HG03103 (cell line): ENCODE results near the gene RGS18.
"Not testable (repeated sequence)": the region's sequence is repeated elsewhere in the genome, so short reads cannot be mapped to it uniquely, and the experiment has no call there.

Experiments used
- ATAC-seq: cut with Tn5 transposase; IDR thresholded peaks from one replicate; pipeline ENCODE4 v1.9.1; 2021; ENCODE audit warnings: low read depth; ENCODE audit not compliant: unreplicated experiment

The RGS18 gene

DNA sequence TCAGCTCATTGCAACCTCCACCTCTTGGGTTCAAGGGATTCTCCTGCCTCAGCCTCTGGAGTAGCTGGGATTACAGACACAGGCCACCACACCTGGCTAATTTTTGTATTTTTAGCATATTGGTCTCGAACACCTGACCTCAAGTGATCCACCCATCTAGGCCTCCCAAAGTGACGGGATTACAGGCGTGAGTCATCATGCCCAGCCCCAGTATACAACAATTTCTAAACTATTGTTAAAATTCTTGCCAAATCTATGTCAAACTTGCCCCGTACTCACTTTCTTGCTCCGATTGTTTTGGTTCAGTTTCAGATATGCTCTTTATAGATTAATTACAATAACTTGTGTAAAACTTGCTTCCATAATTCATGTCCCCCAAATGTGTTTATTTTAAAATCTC, 4.1 kb downstream of the RGS18 start:
- ATAC-seq = no peak

DNA sequence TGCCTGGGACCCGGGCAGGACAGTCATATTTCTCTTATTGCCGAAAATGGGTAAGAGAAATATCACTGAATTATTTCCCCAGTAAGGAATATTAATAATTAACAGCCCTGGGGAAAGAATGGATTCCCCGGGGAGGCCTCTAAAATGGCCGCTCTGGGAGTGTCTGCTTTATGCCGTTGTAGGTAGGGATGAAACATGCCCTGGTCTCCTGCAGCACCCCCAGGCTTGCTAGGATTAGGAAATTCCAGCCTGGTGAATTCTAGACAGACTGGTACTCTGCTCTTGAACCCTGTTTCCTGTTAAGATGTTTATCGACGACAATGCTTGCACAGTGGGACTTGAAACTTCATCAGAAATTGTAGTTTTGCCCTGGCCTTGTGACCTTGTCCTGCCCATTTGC, 6.7 kb downstream of the RGS18 start:
- ATAC-seq = not testable (repeated sequence)

DNA sequence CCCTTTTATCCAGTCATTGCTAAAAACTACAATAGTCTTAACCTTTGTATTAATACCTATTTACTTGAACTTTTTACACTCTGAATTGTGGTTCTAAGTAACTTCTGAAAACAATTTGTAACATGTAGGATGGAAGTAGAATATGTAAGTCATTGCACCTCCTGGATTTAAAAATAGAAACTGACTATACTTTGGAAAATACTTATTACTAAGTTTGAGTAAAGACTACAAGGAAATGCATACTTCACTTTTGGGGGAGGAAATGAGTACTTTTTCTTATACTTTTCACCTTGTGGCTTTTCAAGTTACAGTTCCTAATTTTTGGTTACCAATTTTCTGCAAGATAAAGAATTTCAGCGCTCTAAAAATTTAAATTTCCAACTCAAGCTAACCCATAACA, 8.7 kb downstream of the RGS18 start:
- ATAC-seq = no peak

DNA sequence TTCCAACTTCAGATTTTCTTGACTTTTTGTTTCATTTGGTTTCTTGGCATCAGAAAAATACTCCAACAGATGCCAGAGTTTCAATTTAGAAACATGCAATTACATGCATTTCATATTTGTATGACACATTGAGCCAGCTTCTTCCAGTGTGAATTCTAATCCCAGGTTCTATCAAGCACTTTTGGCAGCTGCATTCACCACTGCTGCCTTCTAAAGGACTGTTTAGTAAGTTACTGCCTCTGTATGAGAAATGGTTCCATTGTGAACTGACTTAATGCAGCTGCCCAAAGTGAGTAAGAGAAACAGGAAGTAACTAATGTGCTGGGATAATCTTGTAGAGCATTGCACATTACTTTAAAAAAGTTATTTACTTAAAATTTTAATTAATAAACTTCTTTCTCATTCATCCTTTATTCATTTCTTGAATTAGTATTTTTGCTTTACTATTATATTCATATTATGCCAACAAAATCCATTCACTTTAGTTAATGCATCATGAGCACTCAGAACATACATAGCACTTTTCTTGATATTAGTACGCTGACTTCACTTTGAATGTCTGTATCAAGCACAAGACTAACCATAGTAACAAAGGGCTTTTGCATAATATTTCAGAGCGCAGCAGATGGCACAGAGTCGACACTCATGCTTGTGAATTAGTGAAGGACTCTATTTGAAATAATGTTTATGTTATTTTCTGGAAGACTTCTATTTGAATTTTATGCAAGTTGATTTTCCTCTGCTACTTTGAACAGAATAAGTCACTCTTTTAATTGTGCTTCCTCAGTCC, 9.8 kb downstream of the RGS18 start:
- ATAC-seq = no peak

DNA sequence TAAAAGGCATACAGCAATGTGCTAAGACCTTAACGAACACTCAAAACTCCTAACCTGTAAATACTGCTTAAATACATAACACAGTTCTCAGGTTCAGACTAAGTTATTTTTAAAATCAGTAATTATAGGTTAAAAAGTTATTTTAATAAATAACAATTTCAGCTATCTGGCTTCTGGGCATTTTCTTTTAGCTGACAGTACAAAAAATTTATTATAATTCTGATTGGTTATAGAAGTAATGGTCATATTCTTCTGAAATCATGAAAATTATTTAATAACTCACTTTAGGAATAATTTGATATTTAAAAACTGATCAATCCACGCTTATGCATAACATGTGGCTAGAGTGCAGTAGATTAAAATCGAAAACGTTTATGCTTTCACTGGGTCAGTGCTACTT, 10.7 kb downstream of the RGS18 start:
- ATAC-seq = no peak

DNA sequence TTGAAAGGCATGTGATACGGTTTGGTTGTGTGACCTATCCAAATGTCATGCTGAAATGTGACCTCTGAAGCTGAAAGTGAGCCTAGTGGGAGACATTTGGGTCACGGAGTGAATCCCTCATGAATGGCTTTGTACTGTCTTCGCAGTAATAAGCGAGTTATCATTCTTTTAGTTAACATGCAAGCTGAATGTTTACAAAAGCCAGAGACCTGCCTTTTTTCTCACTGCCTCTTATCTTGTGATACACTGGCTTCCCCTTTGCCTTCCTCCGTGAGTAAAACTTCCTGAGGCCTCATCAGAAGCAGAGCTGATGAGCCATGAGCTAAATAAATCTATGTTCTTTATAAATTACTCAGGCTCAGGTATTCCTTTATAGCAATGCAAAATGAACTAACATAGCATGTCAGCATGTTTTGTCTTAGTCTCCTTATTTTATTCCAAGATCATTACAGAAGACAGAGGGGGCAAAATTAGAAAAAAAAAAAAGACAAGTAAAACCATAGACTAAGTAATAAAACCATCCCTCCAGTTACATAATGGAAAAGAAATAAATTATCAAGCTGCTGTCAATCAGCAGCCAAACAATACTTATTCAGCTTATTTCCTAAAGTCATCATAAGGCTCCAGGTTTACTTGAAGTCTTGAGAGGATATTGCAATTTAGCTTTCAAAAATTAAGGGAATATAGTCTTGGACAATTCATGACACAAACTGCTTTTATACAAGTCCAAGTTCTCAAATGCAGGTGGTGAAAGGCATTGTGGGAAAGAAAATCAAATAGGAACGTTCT, 12.1 kb downstream of the RGS18 start:
- no peak for ATAC-seq

DNA sequence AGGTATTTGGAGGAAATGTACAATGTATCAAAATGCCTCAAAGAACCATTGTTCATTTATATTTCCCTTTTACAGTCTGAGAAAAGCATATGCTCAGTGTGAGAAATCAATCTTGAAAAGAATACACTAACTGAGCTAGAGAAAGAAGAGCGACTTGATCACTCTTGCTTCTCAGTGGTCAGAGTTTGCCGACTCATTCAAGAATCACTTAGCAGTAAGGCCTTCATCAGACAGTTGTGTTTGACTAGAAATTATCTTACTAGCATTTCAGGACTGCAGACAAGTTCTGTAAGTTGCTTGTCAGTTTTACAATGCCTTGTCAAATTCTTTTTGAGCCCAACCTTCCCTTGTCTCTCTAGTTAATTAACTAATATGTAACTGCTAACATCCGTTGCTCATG, 12.9 kb downstream of the RGS18 start:
- ATAC-seq = no peak

DNA sequence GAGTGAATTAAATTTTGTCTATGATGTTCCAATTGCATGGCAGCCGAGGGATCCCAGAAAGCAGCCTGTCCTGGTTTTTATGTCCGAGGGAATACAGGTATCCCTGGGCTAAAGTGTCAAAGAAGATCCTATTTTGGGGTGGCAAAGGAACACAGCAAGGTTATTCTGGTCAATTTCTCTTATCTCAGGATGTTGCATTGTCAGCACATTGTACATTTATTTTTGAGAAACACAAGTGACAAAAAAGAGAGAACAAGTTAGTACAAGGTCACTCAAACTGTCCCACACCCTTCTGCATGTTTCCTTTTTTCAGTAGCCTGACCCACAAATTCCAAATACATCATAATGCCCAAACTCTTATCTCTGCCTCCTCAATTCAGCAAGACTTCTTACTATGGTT, 17.7 kb downstream of the RGS18 start:
- no peak for ATAC-seq

DNA sequence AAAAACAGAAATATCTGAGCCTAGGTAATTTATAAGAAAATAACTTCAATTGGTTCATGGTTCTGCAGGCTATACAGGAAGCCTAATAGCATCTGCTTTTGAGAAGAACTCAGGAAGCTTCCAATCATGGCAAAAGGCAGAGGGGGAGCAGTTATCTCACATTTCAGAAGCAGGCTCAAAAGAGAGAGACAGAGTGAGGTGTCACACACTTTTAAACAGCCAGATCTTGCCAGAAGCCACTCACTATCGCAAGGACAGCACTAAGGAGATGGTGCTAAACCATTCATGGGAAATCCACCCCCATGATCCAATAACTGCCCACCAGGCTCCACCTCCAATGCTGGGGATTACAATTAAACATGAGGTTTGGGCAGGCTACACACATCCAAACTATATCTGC, 25.5 kb downstream of the RGS18 start:
- no peak for ATAC-seq

DNA sequence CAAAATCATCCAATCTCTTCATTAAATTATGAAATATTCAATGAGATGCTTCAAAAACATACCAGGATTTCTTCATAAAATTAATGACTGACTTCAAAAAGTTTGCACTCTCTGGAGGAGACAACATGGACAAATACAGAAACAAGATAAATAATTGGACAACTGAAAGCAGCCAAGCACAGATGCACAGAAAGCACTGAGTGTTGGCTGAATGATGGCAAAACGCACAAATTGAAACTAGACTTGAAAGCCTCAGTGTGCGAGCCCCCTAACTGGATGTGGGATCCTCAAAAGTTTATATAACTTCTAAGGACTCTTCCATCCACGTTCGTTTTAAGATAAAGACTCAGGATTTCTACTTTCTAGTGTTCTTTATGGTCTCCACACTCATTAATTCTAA, 27.9 kb downstream of the RGS18 start:
- ATAC-seq = no peak

DNA sequence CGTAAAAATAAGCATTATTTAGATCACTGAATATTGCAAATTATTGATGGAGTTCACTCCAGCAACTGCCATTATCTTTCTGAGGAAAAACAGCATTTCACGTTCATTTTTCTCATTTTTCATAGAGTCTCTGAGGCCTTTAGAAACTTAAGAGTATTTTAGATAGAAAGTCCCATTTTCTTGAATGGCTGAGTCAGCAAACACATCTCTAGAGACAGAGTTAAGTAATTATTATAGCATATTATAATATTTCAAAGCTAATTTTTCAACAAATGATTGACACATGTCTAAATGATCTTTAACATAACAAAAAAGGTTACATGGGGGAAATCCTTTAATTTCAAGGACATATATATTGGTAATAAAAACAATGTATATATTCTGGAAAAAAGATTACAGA, 31.8 kb downstream of the RGS18 start:
- no peak for ATAC-seq

DNA sequence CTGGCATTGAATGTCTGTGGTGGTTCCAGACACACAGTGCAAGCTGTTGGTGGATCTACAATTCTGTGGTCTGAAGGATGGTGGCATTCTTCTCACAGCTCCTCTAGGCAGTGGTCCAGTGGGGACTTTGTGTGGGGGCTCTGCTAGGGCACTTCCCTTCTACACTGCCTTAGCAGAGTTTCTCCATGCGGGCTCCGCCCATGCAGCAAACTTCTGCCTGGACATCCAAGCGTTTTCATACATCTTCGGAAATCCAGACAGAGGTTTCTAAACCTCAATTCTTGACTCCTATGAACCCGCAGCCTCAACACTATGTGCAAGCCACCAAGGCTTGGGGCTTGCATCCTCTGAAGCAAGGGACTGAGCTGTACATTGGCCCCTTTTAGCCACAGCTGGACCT, 43.0 kb downstream of the RGS18 start:
- no peak for ATAC-seq

DNA sequence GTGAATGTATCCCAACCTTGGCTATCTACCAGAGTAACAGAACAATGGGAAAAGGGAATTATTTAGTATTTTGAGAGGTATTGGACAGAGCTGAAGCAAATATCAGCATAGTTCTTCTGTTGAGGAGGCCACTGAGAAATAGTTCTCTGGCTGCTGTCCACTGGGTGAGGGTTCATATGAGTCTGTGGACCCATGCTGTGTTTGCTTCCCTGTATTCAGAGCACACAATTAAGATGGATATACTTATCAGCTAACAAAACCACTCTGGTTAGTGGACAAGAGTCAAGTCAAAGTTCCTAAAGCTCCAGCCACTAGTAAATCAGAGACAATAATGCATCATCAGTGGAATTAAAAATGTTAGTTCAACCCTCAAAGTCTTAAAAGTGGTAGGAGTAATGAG, 66.1 kb downstream of the RGS18 start:
- no peak for ATAC-seq

DNA sequence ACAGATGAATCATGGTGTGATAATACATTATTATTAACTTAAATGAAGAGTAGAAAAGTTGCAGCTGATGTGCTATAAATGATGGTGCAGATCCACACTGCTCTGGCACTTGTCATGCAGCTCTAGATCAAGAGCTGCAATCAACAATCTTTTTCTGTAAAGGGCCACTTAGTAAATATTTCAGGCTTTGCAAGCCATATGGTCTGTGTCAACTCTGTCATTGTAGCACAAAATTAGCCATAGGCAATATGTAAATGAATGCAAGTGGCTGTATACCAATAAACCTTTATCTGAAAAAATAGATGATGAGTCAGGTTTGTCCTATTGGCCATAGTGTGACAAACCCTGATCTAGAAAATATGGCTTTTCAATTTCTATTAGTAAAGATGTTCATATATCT, 66.6 kb downstream of the RGS18 start:
- ATAC-seq = no peak

DNA sequence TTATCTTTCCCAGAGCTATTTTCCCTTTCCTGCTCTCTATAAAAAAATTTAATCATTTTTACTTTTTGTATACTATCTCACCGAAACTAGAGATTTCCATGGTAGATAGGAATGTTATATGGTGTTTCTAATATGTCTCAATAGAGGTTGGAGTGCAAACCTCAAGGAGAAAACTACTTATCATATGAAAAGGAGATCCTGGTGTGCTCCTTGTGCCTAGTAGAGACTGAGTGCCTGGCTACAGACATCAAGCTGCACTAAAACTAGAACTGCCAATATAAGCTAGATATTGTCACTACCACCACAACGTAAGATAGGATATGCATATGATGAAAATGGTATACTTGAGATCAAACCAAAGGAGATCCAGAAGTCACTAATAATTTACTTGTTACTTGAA, 67.0 kb downstream of the RGS18 start:
- ATAC-seq = no peak

DNA sequence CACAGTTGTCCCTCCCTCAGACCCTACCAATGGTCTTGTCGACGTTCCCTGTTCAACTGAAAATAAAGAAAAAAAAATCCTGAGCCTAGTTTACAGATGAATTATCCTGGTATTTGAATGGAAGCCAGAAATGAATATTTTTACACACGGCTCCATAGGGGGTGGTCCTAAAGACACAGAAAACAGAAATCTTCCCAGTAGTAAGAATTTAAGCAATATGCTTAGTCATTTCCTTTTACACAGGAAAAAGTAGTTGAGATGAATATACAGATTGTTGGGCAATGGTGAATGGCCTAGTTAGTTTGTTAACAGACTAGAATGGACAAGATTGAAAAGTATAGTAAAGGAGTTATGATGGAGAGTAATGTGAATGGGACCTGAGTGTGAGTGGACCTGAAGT, 67.4 kb downstream of the RGS18 start:
- no peak for ATAC-seq

DNA sequence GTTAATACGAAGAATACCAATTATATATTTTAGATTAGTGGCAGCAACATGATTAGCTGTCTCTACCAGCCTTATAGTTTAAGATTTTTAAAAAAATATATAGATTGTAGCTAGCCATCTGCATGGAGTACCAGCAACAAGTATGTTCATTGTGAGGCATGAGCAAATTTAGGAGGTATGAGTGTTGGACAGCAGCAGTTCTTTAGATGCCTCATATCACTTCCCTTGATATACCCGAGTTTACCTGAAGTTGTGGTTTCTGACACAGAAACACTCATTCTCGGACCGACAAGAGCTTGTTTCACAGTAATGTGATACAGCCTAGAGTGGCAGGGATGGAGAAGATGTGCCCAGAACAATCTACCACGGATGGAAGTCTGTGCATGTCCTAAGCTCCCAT, 69.1 kb downstream of the RGS18 start:
- ATAC-seq = no peak

DNA sequence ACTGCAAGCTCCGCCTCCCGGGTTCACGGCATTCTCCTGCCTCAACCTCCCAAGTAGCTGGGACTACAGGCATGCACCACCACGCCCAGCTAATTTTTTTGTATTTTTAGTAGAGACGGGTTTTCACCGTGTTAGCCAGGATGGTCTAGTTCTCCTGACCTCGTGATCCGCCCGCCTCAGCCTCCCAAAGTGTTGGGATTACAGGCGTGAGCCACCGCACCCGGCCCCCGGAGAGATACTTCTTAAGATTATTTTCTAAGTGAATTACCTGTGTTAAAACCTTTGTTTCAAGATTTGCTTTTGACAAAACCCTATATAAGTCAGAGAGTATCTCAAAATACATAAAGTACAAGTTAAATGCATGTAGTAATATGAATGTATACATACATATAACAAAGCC, 69.7 kb downstream of the RGS18 start:
- ATAC-seq = not testable (repeated sequence)

DNA sequence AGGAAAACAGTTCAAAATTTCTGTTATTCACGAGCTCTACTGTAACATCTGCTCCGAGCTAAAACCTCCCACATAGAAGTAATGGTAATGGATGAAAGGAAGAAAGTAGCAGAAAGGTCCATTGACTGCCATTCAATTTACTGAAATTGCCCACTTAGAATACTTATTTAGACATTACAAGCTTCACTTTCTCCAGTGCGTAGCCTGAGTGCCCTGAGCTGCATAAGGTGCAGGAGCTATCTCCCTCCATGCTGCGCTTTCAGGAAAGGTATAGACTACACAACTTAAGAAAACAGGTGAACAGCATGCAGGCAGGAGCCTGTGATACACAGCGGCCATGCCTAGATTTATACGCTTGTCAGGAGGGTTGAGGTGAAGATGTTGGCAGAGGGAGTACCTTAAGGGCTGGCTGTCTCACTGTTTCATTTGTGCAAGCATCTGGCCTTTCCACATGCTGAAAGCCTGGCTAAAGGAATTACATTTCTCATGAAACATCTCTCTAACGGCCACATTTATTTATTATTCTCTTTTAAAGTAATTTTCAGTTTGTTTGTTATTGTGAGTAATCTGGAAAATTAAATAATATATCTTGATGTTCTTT, 74.7 kb downstream of the RGS18 start:
- no peak for ATAC-seq

DNA sequence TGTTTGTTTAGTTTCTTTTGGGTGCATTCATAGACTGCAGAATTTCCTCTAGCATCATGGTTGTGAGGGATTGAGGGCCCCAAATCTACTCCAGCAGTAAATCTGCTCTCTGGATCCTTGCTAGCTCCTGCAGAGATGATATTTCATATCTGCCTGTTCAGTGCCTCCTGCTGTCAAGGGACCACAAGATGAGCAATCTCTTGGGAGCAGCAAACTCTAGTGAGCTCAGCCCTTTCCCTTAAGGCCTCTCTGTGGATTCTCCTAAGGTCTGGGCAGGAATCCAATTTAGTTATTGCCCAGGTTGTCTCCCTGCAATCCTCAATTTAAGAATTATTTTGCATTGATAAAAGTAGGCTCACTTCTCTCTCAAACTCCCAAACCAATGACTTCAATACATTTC, 76.9 kb downstream of the RGS18 start:
- ATAC-seq = no peak
